ENCODE results near the gene MGST3. TPM values are rescaled to one million over a fixed set of nuclear protein-coding genes. Genes with fewer than 3 reads are reported as not detected.

Gene MGST3
- polyA plus RNA-seq, 1 of the 3 experiments (the other 2 are of a cell fraction), result 270 TPM

GRCh38 chr1:165661703-165662102 lies 30.7 kb downstream of the MGST3 start (continued):
- TF ChIP-seq POLR2AphosphoS5 (IDR thresholded peaks at IDR 0.05; ENCODE audit: low read depth, low read length) (no peak), RFX5 (IDR thresholded peaks at IDR 0.05; ENCODE audit: low read length) (no peak), FOXJ3 (CRISPR knock-in tag; IDR thresholded peaks at IDR 0.05) (no peak), MEF2A (IDR thresholded peaks at IDR 0.05; ENCODE audit: borderline replicate concordance, low read depth) (no peak), FOSL2 (IDR thresholded peaks at IDR 0.05; ENCODE audit: borderline replicate concordance, low read depth) (no peak), EZH2phosphoT487 (IDR thresholded peaks at IDR 0.05; ENCODE audit: borderline replicate concordance, low read depth) (no peak), PBX3 (IDR thresholded peaks at IDR 0.05) (peak; percentile 20; the same call in 1 of the 2 replicates), GATA2 (CRISPR knock-in tag; IDR thresholded peaks at IDR 0.05) (peak; percentile 68), JUND (IDR thresholded peaks at IDR 0.05) (no peak), REST (IDR thresholded peaks at IDR 0.05; ENCODE audit: low read depth, low read length) (no peak)

- H3K27me3 ChIP-seq (ENCODE audit: insufficient read depth), result no peaks in the 10 kb centered on the region
- no peak overlapping the region for H3K4me3 ChIP-seq (ENCODE audit: low read depth in 2 of 2, low read length in 1 of 2)
- H3K79me2 ChIP-seq (ENCODE audit: insufficient read depth), result no peaks in the 10 kb centered on the region
- CTCF ChIA-PET, result interaction anchor here (1.5 kb wide), 1 partner anchor 13 kb away, joined by 4 read pairs; no protein-coding TSS in a partner anchor
- no peaks in the 10 kb centered on the region for H3F3A ChIP-seq (replicated peaks; ENCODE audit: insufficient read depth)
- POLR2A ChIA-PET, result interaction anchor here (1.1 kb wide), 1 partner anchor 9 kb away, joined by 4 read pairs; no protein-coding TSS in a partner anchor
- peaks cover 34 to 59% of the 10 kb centered on the region in 2 experiments for H3K36me3 ChIP-seq (replicated peaks in 1 of 2; ENCODE audit: control insufficient read depth in 1 of 2, insufficient read depth in 2 of 2, low read length in 1 of 2)
- TF ChIP-seq NFIC (IDR thresholded peaks at IDR 0.05; ENCODE audit: borderline replicate concordance), result no peak
- no peak for TF ChIP-seq USF2 (IDR thresholded peaks at IDR 0.05; ENCODE audit: borderline replicate concordance, low read depth, low read length)
- TF ChIP-seq GABPA (IDR thresholded peaks at IDR 0.05; ENCODE audit: low read depth), result no peak
- TF ChIP-seq NRF1 (IDR thresholded peaks at IDR 0.05; ENCODE audit: low read depth, low read length), result no peak
- H3K9me3 ChIP-seq, result no peaks in the 10 kb centered on the region
- H3K9ac ChIP-seq, result no peak overlapping the region
- H2AFZ ChIP-seq (ENCODE audit: low read depth), result no peak overlapping the region
- H3K9me2 ChIP-seq, result no peaks in the 10 kb centered on the region
- no peak for DNase-seq
- H3K4me2 ChIP-seq, result no peak overlapping the region
- peaks cover 0 to 7% of the 10 kb centered on the region in 2 experiments; a peak in 2 of 4 replicates for H3K4me1 ChIP-seq (ENCODE audit: control insufficient read depth in 1 of 2, insufficient read depth in 2 of 2, low read depth in 1 of 2, low read length in 1 of 2)
- H3K27ac ChIP-seq (ENCODE audit: low read depth in 2 of 2, low read length in 1 of 2), result peak overlapping the region in 1 of 2 experiments; percentile 64; a peak in 2 of 4 replicates
- no peaks in the 10 kb centered on the region for H4K20me1 ChIP-seq (ENCODE audit: insufficient read depth)
- 97% methylated on average over 3 of the region's 3 CpGs for WGBS (ENCODE audit: low lambda C conversion rate)
Observed at GRCh38 chr1:165662186-165662585, 31.2 kb downstream of the MGST3 start.
